Neural progenitor cell (in vitro differentiated cells): ENCODE measurements around the gene LRRC47.

Experiments used
- CTCF ChIP-seq: fragments of 200-600 bp; sonication (generic); IDR thresholded peaks from 2 replicates; pipeline ENCODE4 v1.5.1; 2017; ENCODE audit warnings: antibody characterized with exemption, mild to moderate bottlenecking
- EZH2 ChIP-seq: fragments of 200-600 bp; sonication (generic); IDR thresholded peaks from 2 replicates; pipeline ENCODE4 v1.6.1; 2017; ENCODE audit warnings: antibody characterized with exemption, mild to moderate bottlenecking, moderate library complexity
- EZH2phosphoT487 ChIP-seq: fragments of 200-600 bp; sonication (generic); IDR thresholded peaks from 2 replicates; pipeline ENCODE4 v1.6.1; 2017; ENCODE audit warnings: antibody characterized with exemption

DNA sequence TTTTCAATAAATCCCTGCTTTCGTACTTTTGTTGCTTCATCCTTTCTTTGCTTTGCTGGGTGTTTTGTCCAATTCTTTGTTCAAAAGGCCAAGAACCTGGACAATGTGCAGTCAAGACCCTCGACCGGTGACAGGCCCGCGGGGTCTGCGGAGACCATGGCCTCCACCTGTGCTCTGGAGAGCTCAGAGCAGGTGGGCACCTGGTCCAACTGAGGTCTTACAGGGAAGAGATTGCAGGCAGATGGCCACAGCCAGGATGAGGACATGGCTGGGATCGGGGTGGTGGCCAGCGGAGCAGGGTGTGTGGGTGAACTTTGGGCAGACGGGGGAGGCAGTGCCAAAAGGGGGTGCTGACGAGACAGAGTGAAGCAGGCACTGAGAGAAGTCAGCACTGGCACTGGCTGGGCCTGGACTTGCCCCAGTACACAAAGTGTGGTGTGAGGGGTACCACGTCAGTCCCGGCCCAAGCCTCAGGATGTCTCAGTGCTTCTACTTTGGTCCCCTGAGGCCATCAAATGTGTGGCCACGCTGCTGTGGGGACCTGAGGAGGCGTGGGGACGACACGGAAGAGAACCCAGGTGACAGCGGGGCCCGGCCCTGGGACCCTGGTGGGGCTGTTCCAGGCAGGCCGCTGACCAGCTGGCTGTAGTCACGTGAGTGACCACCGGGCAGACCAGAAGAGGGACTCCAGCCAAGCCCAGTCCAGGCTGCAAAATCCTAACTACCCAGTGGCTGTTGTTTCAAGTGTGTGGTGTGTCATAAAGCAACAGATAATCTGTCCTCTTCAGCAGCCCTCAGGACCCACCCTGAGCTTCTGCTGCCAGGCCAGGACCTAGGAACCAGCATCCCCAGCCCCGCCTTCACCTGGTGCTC lies 54.5 kb downstream of the LRRC47 start:
- TF ChIP-seq EZH2phosphoT487 (no peak), CTCF (no peak), EZH2 (no peak)
